Measurements from ENCODE around the gene BHMT. TPM values are rescaled to one million over a fixed set of nuclear protein-coding genes. Genes with fewer than 3 reads are reported as not detected.

The BHMT gene
- total RNA-seq, 6 experiments from 2014 or later = not detected

DNA sequence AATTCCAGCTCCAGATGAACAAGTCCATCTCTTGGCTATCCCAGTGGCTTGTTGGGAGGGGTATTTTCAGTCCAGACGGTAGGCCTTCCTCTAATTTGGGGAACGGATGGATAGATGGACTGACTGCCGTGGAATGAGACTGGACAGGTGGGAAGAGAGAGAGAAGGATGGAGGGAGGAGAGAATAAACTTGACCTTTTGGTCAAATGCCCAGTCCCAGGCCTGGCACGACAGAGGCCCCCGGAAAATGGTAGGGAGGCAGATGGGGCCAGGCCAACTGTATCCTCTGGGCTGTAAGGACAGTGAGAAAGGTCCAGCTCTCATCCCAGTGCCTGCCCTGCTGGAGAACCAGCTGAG, 1.1 kb downstream of the BHMT start:
- DNase-seq = no peak
- TF ChIP-seq CTCF (IDR thresholded peaks at IDR 0.05) = no peak
- Mint-ChIP-seq H3K4me1 (ENCODE audit: low read depth) (peaks cover 3% of the 10 kb centered on the region), H3K27me3 (ENCODE audit: insufficient read depth) (peaks cover 27% of the 10 kb centered on the region), H3K9me3 (no peaks in the 10 kb centered on the region), H3K27ac (no peak overlapping the region), H3K4me3 (no peak overlapping the region), H3K36me3 (ENCODE audit: low read depth) (no peaks in the 10 kb centered on the region)

DNA sequence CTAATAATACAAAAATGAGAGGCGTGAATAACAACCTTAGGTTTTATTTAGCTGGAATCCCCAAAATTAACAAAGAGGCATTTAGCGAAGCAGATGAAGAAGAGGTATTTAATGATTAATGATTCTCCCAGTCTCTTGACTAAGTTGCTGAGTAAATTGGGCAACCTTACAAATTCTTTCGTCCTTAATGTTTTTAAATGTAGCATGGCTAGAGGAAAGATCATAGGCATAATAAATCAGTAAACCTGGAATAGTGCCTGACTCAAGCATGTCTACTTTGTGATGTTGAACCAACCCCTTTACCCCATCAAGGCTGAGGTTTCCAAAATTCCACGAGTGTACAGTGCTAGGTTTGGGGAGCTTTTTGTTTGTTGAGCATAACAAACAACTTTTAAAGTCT, 7.9 kb downstream of the BHMT start:
- no peak overlapping the region for H3K4me3 Mint-ChIP-seq
- no peaks in the 10 kb centered on the region for H3K4me1 Mint-ChIP-seq (ENCODE audit: low read depth)
- H3K36me3 Mint-ChIP-seq (ENCODE audit: low read depth) = no peaks in the 10 kb centered on the region
- no peak for DNase-seq
- no peaks in the 10 kb centered on the region for H3K9me3 Mint-ChIP-seq
- peaks cover 11% of the 10 kb centered on the region for H3K27me3 Mint-ChIP-seq (ENCODE audit: insufficient read depth)
- H3K27ac Mint-ChIP-seq = no peak overlapping the region
- TF ChIP-seq CTCF (IDR thresholded peaks at IDR 0.05) = no peak

GRCh38 chr5:79120221-79120620, 8.6 kb downstream of the BHMT start:
- H3K27me3 Mint-ChIP-seq (ENCODE audit: insufficient read depth) = peaks cover 11% of the 10 kb centered on the region
- H3K36me3 Mint-ChIP-seq (ENCODE audit: low read depth) = no peaks in the 10 kb centered on the region
- no peak for DNase-seq
- TF ChIP-seq CTCF (IDR thresholded peaks at IDR 0.05) = no peak
- H3K9me3 Mint-ChIP-seq = no peaks in the 10 kb centered on the region
- H3K4me1 Mint-ChIP-seq (ENCODE audit: low read depth) = no peaks in the 10 kb centered on the region
- no peak overlapping the region for H3K27ac Mint-ChIP-seq
- no peak overlapping the region for H3K4me3 Mint-ChIP-seq

DNA sequence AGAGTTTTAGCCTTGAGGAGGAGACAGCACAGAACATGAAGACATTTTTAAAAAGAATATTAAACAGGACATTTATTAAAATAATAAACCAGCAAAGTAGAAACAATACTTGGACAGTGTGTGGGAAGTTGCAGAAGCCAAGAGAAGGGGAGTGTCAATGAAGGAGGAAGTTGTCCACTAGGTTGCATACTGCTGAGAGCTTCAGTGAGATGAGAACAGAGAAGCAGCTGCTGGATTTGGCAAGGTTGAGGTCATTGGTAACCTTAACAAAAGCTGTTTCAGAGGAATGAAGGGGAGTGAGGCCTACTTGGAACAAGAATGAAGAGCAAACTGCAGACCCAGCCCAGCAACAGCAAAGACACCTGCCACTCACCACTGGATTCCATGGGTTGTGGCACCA, 11.4 kb downstream of the BHMT start:
- Mint-ChIP-seq H3K27ac (no peak overlapping the region), H3K9me3 (no peaks in the 10 kb centered on the region), H3K36me3 (ENCODE audit: low read depth) (no peaks in the 10 kb centered on the region), H3K4me1 (ENCODE audit: low read depth) (peaks cover 7% of the 10 kb centered on the region), H3K4me3 (no peak overlapping the region), H3K27me3 (ENCODE audit: insufficient read depth) (peaks cover 11% of the 10 kb centered on the region; the same call in 1 of the 2 replicates)
- TF ChIP-seq CTCF (IDR thresholded peaks at IDR 0.05) = no peak
- DNase-seq = no peak

DNA sequence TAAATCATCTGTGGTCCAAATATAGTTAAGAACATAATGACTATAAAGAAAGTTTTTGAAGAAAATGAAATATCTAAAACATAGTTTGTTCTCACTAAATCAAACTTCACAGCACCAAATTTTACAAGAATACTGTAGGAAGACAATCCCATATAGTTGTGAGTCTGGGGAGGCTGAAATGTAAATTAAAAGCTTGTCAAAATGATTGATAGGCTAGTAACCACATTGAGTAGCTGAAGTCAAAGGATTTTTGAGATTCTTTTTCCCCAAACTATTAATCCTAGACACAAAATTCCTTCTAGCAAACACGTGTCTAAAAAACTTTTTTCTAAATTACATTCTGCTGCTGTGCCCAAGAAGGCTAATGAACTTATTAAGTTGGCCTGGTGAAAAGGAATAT, 13.0 kb downstream of the BHMT start:
- peaks cover 7% of the 10 kb centered on the region for H3K4me1 Mint-ChIP-seq (ENCODE audit: low read depth)
- H3K36me3 Mint-ChIP-seq (ENCODE audit: low read depth) = no peaks in the 10 kb centered on the region
- H3K4me3 Mint-ChIP-seq = no peak overlapping the region
- H3K27me3 Mint-ChIP-seq (ENCODE audit: insufficient read depth) = peaks cover 15% of the 10 kb centered on the region
- H3K9me3 Mint-ChIP-seq = no peaks in the 10 kb centered on the region
- no peak for TF ChIP-seq CTCF (IDR thresholded peaks at IDR 0.05)
- DNase-seq = no peak
- no peak overlapping the region for H3K27ac Mint-ChIP-seq

GRCh38 chr5:79130781-79131180, 19.2 kb downstream of the BHMT start:
- Mint-ChIP-seq H3K9me3 (no peaks in the 10 kb centered on the region), H3K4me1 (ENCODE audit: low read depth) (peaks cover 24% of the 10 kb centered on the region), H3K27me3 (ENCODE audit: insufficient read depth) (peaks cover 9% of the 10 kb centered on the region), H3K4me3 (no peak overlapping the region), H3K36me3 (ENCODE audit: low read depth) (no peaks in the 10 kb centered on the region), H3K27ac (no peak overlapping the region)
- TF ChIP-seq CTCF (IDR thresholded peaks at IDR 0.05) = no peak
- no peak for DNase-seq

Data from HFFc6 (cell line).